ENCODE measurements around the gene PPP6C.
"Not testable (repeated sequence)": the region's sequence is repeated elsewhere in the genome, so short reads cannot be mapped to it uniquely, and the experiment has no call there.

The PPP6C gene

DNA sequence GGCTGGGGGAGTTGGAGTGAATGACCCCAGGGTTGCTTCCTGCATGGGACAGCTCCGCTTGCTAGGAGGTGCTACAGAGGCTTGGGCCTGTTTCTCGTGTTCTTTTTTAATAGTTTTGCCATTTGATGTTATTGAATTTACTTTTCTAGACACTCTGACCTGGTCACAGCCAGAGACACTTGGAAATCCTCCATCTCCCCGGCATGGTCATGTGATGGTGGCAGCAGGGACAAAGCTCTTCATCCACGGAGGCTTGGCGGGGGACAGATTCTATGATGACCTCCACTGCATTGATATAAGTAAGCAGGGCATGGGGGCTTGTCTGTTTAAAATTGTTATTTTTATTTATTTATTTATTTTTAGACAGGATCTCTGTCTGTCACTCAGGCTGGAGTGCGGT is 38.2 kb upstream of the PPP6C start:
- no peak for DNase-seq (ENCODE audit: low read depth, low spot score)
- Histone ChIP-seq H3K4me1 (ENCODE audit: insufficient read depth, insufficient read length) (no peaks in the 10 kb centered on the region), H3K9ac (ENCODE audit: insufficient read length, low read depth) (no peak overlapping the region), H3K9me3 (ENCODE audit: insufficient read depth, low read length) (no peaks in the 10 kb centered on the region), H3K4me3 (ENCODE audit: insufficient read length, low read depth) (no peak overlapping the region), H3K36me3 (ENCODE audit: insufficient read depth, insufficient read length, low read length) (peaks cover 58% of the 10 kb centered on the region), H3K27me3 (ENCODE audit: insufficient read depth, insufficient read length) (no peaks in the 10 kb centered on the region)
- no peak for TF ChIP-seq ZNF274 (IDR thresholded peaks at IDR 0.05; ENCODE audit: low read depth, low read length)
- TF ChIP-seq YY1 (IDR thresholded peaks at IDR 0.05; ENCODE audit: insufficient read depth, insufficient read length) = no peak
- TF ChIP-seq SUZ12 (IDR thresholded peaks at IDR 0.05; ENCODE audit: extremely low read depth, insufficient read depth, insufficient read length) = no peak

- H3K27me3 ChIP-seq (ENCODE audit: insufficient read depth, insufficient read length); H3K9me3 ChIP-seq (ENCODE audit: insufficient read depth, low read length); H3K4me1 ChIP-seq (ENCODE audit: insufficient read depth, insufficient read length); DNase-seq (ENCODE audit: low read depth, low spot score); H3K9ac ChIP-seq (ENCODE audit: insufficient read length, low read depth); H3K4me3 ChIP-seq (ENCODE audit: insufficient read length, low read depth): not testable (repeated sequence)
- H3K36me3 ChIP-seq (ENCODE audit: insufficient read depth, insufficient read length, low read length) = peaks cover 67% of the 10 kb centered on the region
Observed at GRCh38 chr9:125224858-125225257, 35.3 kb upstream of the PPP6C start.

- Histone ChIP-seq H3K4me3 (ENCODE audit: insufficient read length, low read depth) (no peak overlapping the region), H3K9ac (ENCODE audit: insufficient read length, low read depth) (no peak overlapping the region), H3K9me3 (ENCODE audit: insufficient read depth, low read length) (no peaks in the 10 kb centered on the region), H3K36me3 (ENCODE audit: insufficient read depth, insufficient read length, low read length) (peaks cover 66% of the 10 kb centered on the region), H3K27me3 (ENCODE audit: insufficient read depth, insufficient read length) (no peaks in the 10 kb centered on the region), H3K4me1 (ENCODE audit: insufficient read depth, insufficient read length) (no peaks in the 10 kb centered on the region)
- TF ChIP-seq SUZ12 (IDR thresholded peaks at IDR 0.05; ENCODE audit: extremely low read depth, insufficient read depth, insufficient read length) (no peak), ZNF274 (IDR thresholded peaks at IDR 0.05; ENCODE audit: low read depth, low read length) (no peak), YY1 (IDR thresholded peaks at IDR 0.05; ENCODE audit: insufficient read depth, insufficient read length) (no peak)
- no peak for DNase-seq (ENCODE audit: low read depth, low spot score)
Observed at GRCh38 chr9:125218621-125219020, 29.0 kb upstream of the PPP6C start.

- no peaks in the 10 kb centered on the region for H3K4me1 ChIP-seq (ENCODE audit: insufficient read depth, insufficient read length)
- no peak for DNase-seq (ENCODE audit: low read depth, low spot score)
- no peaks in the 10 kb centered on the region for H3K27me3 ChIP-seq (ENCODE audit: insufficient read depth, insufficient read length)
- H3K9me3 ChIP-seq (ENCODE audit: insufficient read depth, low read length) = no peaks in the 10 kb centered on the region
- H3K9ac ChIP-seq (ENCODE audit: insufficient read length, low read depth) = no peak overlapping the region
- H3K4me3 ChIP-seq (ENCODE audit: insufficient read length, low read depth) = no peak overlapping the region
- H3K36me3 ChIP-seq (ENCODE audit: insufficient read depth, insufficient read length, low read length) = peaks cover 64% of the 10 kb centered on the region
- TF ChIP-seq SUZ12 (IDR thresholded peaks at IDR 0.05; ENCODE audit: extremely low read depth, insufficient read depth, insufficient read length) = no peak
- no peak for TF ChIP-seq YY1 (IDR thresholded peaks at IDR 0.05; ENCODE audit: insufficient read depth, insufficient read length)
- no peak for TF ChIP-seq ZNF274 (IDR thresholded peaks at IDR 0.05; ENCODE audit: low read depth, low read length)
Observed at GRCh38 chr9:125214186-125214585, 24.6 kb upstream of the PPP6C start.

- Histone ChIP-seq H3K27me3 (ENCODE audit: insufficient read depth, insufficient read length) (no peaks in the 10 kb centered on the region), H3K9me3 (ENCODE audit: insufficient read depth, low read length) (no peaks in the 10 kb centered on the region), H3K4me1 (ENCODE audit: insufficient read depth, insufficient read length) (no peaks in the 10 kb centered on the region), H3K4me3 (ENCODE audit: insufficient read length, low read depth) (no peak overlapping the region), H3K9ac (ENCODE audit: insufficient read length, low read depth) (no peak overlapping the region), H3K36me3 (ENCODE audit: insufficient read depth, insufficient read length, low read length) (peaks cover 62% of the 10 kb centered on the region)
- TF ChIP-seq YY1 (IDR thresholded peaks at IDR 0.05; ENCODE audit: insufficient read depth, insufficient read length) (no peak), ZNF274 (IDR thresholded peaks at IDR 0.05; ENCODE audit: low read depth, low read length) (no peak), SUZ12 (IDR thresholded peaks at IDR 0.05; ENCODE audit: extremely low read depth, insufficient read depth, insufficient read length) (no peak)
- DNase-seq (ENCODE audit: low read depth, low spot score) = no peak
Observed at GRCh38 chr9:125204477-125204876, 14.9 kb upstream of the PPP6C start.

DNA sequence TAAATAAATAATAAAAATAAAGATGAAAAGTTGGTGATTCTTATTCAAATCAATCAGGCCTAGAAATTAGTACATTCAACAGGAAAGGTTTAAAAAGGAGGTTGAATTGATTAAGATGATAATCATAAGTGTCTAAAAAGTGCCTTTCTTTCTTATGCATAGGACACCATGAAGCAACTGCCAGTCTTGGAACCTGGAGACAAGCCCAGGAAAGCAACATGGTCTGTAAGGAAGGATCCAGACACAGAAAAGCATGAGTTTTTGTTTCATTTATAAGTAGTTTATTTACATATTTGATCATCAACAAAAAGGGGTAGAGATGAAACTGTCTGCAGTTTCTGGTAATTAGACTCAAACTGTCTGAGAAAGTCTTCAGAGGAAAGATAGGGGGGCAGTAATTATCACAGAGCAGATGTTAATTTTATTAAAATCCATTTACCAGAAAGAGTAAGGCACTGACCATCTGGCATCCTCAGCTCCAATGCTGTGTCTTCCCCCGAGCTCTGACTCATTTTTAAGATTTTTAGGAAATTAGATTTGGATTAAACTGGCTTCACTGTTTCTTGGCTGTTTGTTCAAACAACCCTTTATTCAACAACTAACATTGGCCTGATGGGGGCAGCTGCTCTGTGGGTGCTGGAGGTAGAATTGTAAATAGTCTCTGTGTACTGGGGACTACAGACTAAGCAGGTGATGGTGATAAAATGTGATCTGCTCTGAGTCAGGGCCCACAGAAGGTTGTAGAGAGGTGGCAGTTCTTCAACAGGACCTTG is 13.4 kb upstream of the PPP6C start:
- H3K9ac ChIP-seq (ENCODE audit: insufficient read length, low read depth) = no peak overlapping the region
- H3K4me3 ChIP-seq (ENCODE audit: insufficient read length, low read depth) = no peak overlapping the region
- H3K27me3 ChIP-seq (ENCODE audit: insufficient read depth, insufficient read length) = no peaks in the 10 kb centered on the region
- no peak for DNase-seq (ENCODE audit: low read depth, low spot score)
- peaks cover 48% of the 10 kb centered on the region for H3K36me3 ChIP-seq (ENCODE audit: insufficient read depth, insufficient read length, low read length)
- TF ChIP-seq SUZ12 (IDR thresholded peaks at IDR 0.05; ENCODE audit: extremely low read depth, insufficient read depth, insufficient read length) = no peak
- TF ChIP-seq ZNF274 (IDR thresholded peaks at IDR 0.05; ENCODE audit: low read depth, low read length) = no peak
- TF ChIP-seq YY1 (IDR thresholded peaks at IDR 0.05; ENCODE audit: insufficient read depth, insufficient read length) = no peak
- H3K9me3 ChIP-seq (ENCODE audit: insufficient read depth, low read length) = no peaks in the 10 kb centered on the region
- no peaks in the 10 kb centered on the region for H3K4me1 ChIP-seq (ENCODE audit: insufficient read depth, insufficient read length)

GRCh38 chr9:125200216-125201047 is 10.8 kb upstream of the PPP6C start, which contains the start of gene RABEPK:
Gene RABEPK, plus strand, starts transcription at chr9:125200542. Its CDS starts 2,472 bp downstream, at chr9:125203014.
- H3K4me1 ChIP-seq (ENCODE audit: insufficient read depth, insufficient read length) = no peaks in the 10 kb centered on the region
- peak within 1 kb of the TSS; percentile 85 for H3K4me3 ChIP-seq (ENCODE audit: insufficient read length, low read depth)
- peak; percentile 95 for DNase-seq (ENCODE audit: low read depth, low spot score)
- H3K36me3 ChIP-seq (ENCODE audit: insufficient read depth, insufficient read length, low read length) = peaks cover 23% of the 10 kb centered on the region
- H3K9ac ChIP-seq (ENCODE audit: insufficient read length, low read depth) = peak within 1 kb of the TSS; percentile 91
- no peaks in the 10 kb centered on the region for H3K9me3 ChIP-seq (ENCODE audit: insufficient read depth, low read length)
- H3K27me3 ChIP-seq (ENCODE audit: insufficient read depth, insufficient read length) = no peaks in the 10 kb centered on the region
- no peak for TF ChIP-seq YY1 (IDR thresholded peaks at IDR 0.05; ENCODE audit: insufficient read depth, insufficient read length)
- no peak for TF ChIP-seq ZNF274 (IDR thresholded peaks at IDR 0.05; ENCODE audit: low read depth, low read length)
- TF ChIP-seq SUZ12 (IDR thresholded peaks at IDR 0.05; ENCODE audit: extremely low read depth, insufficient read depth, insufficient read length) = no peak

DNA sequence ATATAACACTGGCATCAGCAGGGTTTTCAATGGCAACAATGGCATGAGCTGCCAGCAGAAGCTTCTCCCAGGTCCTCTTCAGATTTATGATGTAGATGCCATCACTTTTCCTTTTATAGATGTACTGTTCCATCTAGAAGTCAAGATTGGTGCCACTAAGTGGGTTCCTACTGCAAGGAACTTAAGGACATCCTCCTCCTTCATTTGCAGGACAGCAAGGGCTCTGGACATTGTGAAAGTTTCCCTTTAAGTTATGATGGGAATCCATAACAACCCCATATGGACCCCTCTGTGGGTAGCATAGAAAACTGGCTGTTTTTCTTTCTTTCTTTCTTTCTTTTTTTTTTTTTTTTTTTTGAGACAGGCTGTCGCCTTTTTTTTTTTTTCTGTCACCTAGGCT is 6.0 kb upstream of the PPP6C start:
- H3K9me3 ChIP-seq (ENCODE audit: insufficient read depth, low read length); H3K4me1 ChIP-seq (ENCODE audit: insufficient read depth, insufficient read length); DNase-seq (ENCODE audit: low read depth, low spot score); H3K36me3 ChIP-seq (ENCODE audit: insufficient read depth, insufficient read length, low read length); H3K27me3 ChIP-seq (ENCODE audit: insufficient read depth, insufficient read length); H3K9ac ChIP-seq (ENCODE audit: insufficient read length, low read depth); H3K4me3 ChIP-seq (ENCODE audit: insufficient read length, low read depth): not testable (repeated sequence)

DNA sequence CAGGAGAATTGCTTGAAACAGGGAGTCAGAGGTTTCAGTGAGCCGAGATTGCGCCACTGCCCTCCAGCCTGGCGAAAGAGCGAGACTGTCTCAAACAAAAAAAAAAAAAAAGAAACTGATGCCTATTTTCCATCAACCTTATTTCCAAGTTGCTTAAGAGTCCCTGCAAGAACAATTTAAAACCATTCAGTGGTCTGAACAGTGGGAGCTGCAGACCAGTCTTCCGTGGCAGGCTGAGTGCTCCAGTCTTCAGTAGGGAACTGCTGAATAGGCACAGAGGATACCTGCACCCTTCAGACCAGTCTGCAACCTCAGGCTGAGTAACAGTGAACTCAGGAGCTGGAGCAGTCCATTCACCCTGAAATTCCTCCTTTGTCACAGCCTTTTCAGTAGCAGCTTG is 4.9 kb upstream of the PPP6C start:
- not testable (repeated sequence) for H3K9me3 ChIP-seq (ENCODE audit: insufficient read depth, low read length); H3K4me1 ChIP-seq (ENCODE audit: insufficient read depth, insufficient read length); H3K9ac ChIP-seq (ENCODE audit: insufficient read length, low read depth); H3K27me3 ChIP-seq (ENCODE audit: insufficient read depth, insufficient read length); DNase-seq (ENCODE audit: low read depth, low spot score); H3K36me3 ChIP-seq (ENCODE audit: insufficient read depth, insufficient read length, low read length); H3K4me3 ChIP-seq (ENCODE audit: insufficient read length, low read depth)

Data from NT2/D1 (cell line).